ENCODE data around the gene GMDS.

GMDS gene

GRCh38 chr6:1593286-1593957, 652.0 kb downstream of the GMDS start:
- DNase-seq = no peak

DNA sequence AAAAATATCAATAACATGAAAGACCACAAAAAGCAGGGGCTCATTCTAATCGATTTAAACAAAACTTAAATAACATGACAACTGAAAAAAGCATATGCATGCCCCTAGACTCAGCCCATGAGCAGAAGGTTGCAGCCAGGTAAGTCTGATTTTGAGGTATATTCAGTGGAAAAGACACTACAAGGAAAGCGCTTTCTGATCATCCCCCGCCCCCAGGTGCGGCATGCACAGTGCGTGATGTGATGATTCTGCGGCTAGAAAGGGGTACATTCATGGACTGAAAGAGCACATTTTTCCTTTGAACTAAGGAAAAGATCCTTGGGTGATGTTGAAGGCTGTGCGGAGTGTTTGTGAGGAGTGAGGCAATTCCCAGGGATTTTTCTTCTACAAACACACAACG, 652.6 kb downstream of the GMDS start:
- DNase-seq = no peak

GRCh38 chr6:1591926-1592325, 653.5 kb downstream of the GMDS start:
- DNase-seq = no peak

- no peak for DNase-seq
Observed at GRCh38 chr6:1591243-1591642, 654.2 kb downstream of the GMDS start.

- DNase-seq = no peak
Observed at GRCh38 chr6:1590580-1590979, 654.8 kb downstream of the GMDS start.

DNA sequence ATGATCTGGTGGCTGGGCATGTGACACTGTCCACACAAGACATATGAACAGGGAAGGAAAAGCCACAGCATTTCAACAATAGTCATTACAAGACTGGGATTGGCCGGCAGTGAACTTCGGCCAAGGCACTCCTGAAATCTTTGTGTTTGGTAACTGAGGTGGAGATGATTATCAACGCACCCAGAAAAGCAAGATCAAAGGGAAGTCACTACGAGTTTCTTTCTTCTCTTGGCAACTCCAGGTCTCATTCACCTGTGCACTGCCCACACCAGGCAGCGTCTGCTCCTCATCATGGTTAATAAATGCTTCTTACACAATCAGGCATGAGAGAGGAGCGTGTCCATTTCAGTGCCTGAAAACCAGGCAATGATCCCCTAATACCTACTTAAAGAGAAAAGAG, 656.2 kb downstream of the GMDS start:
- no peak for DNase-seq

DNA sequence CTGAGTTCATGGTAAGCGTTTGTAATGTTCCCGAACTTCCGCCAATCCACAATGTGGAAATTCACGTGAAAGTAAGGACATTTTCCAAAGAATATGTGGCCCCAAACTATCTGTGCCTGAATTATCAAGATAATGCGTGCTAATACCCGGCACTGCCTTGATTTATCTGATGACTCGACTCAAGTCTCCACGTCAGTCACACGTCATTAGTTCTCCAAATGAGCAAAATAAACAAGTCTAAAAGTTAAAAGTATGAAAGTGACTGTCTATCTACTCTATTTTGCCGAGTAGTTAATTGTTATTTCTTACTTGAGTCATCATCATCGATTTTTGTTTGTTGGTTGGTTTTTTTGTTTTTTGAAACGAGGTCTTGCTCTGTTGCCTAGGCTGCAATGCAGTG, 657.4 kb downstream of the GMDS start:
- DNase-seq = no peak

DNA sequence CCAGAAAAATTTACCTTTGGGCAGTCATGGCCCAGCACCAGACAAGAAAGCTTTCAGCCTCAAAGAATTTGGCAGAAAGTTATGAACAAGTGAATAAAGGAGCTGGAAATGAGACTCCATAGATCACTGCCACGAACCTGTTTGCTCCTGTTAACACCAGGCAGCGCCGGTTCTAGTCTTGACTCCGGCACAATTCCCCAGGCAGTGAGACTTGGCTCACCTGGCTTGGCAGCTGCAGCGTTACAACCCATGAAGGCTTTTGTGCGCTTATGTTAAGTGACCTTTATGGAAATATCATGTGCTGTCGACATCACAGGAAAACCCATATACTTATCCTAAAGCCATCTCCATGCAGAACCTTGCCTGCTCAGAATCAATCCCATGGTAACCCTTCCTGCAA, 657.9 kb downstream of the GMDS start:
- DNase-seq = no peak

GRCh38 chr6:1586861-1587450, 658.4 kb downstream of the GMDS start:
- DNase-seq = no peak

DNA sequence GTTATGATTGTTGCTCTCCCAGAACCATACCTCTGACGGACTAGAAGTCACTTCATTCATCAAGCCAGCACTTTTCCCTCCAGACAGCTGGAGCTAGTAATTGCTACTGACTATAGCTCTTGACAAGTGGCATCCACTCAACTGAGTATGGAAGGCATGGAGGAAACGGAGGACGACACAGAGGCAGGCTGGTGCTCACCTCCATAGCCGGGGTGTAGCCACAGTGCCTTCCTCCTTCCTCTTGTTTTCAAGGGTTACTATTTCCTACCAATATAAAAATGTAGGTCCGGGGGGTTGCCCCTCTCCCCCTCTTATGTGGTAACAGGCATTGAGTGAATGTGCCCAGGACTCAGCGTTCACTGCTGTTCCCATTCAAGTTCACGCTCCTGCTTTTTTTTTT, 659.1 kb downstream of the GMDS start:
- no peak for DNase-seq

GRCh38 chr6:1585669-1586049, 659.7 kb downstream of the GMDS start:
- DNase-seq = no peak

- no peak for DNase-seq
Observed at GRCh38 chr6:1584996-1585668, 660.3 kb downstream of the GMDS start.

DNA sequence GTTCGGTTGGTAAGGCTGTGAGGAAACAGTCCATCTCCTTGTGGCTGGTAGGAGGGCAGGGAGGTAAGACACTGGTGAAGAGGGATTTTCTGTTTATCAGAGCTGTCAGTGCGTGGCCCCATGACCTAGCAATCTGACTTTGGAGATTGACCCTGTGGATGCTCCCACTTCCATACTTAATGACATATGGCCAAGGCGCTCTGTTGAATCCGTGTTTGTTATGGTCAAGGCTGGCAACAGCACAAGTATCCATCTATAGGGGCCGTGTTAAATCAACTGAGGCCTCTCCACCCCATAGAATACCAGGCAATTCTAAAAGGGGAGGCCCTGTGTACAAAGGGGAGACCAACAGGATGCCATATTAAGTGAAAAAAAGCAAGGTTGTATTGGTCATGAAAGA, 661.3 kb downstream of the GMDS start:
- no peak for DNase-seq

DNA sequence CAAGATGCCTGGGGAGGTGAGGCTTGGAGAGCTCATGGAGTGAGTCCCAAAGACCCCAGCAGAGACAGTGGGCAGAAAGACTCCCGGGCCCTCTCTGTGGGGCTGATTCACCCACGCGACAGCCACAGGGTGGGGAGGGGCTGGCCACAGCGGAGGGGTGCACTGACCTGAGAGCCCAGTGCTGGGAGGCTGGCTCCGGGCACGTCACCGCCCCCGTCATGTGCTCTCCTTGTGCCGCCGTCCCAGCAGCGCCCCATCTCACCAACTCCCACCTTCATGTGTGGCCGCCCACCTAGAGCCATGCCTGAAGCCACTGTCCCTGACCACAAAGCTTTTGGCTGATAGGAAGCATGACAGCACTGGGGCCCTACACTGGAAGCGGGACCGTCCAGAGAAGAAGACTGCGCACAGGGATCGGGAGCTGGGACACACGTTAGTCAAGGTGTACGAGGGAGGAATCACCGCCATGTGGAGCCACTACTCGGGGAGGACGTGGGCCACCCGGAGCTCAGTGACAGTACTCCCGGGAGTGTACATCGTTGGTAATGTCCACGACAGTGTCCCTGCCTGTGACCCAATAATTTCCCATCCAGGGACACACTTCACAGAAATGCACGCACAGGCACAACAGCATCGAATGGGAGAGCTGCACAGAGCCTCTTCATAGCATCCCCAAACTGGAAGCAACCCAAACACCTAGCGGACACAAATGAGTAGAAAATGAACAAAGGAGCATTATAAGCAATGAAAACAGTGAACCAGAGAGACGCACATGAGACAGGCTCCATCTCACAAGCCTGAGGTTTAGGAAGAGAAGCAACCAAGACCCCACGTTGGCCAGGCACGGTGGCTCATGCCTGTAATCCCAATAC, 664.0 kb downstream of the GMDS start:
- no peak for DNase-seq

GRCh38 chr6:1580585-1580984, 664.8 kb downstream of the GMDS start:
- no peak for DNase-seq

DNA sequence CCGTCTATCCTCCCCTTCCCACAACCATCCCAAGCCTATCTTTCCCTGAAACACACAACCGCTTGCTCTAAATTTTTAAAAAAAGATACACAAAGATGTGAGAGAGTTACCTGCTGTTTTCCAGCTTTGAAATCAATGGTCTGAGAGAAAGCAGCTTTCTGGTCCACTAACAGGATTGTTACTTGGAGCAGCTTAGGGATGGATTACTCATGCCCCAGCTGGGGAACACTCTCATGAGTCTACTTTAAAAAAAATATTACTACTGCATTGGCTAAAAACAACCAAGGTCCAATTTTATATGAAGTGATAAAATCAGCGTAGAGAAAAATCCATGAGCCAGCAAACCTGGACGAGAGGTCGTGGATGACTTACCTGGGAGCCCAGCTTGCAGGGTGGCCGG, 665.3 kb downstream of the GMDS start:
- no peak for DNase-seq

GRCh38 chr6:1579096-1579495, 666.3 kb downstream of the GMDS start:
- DNase-seq = no peak

- no peak for DNase-seq
Observed at GRCh38 chr6:1577896-1578745, 667.3 kb downstream of the GMDS start.

DNA sequence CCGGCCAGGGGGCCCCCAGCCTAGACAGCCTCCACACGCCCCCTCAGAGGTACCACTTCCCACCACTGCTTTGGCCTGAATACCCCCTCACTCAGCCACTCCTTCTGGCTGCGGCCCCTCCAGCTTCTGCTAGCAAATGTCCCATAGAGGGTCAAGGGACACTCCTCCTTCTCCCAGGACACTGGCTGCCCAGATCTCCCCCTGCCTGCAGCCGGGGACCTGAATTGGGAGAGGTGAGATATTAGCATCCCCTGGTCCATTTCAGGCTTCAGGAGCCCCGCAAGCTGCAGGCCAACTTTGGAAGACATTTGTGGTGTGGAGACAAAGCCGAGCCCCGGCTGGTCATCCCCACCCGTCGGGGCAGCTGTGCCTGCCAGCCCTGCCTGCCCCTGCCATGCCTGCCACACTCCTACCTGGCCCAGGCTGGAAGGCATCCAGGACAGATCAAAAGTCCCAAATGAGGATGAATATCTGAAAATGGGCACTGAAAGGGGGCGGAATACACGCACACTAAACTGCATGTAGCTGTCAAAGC, 668.2 kb downstream of the GMDS start:
- no peak for DNase-seq

DNA sequence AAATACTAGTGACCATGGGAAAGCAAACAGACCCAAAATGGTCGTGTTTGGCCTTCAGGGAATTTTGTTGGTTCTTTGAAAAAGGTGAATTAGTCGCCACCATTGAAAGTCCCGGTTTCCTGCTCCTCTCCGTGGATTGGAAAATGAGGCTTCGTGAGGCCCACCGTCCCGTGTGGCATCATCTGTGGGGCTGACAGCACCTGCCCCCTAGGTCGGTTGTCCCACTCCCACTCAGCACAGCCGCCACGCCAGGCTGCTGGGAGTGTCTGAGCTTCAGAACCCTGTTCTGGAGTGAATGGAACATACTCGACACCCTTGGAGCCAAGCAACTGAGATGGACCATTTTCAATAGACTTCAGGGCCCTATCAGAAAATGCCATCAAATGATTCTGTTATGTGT, 668.7 kb downstream of the GMDS start:
- DNase-seq = no peak

GRCh38 chr6:1576166-1576565, 669.2 kb downstream of the GMDS start:
- no peak for DNase-seq
